ENCODE measurements around the gene ERMP1.
A peak's percentile ranks its signal among the peaks of the same experiment; 100 is the strongest.
"Not testable (repeated sequence)": the region's sequence is repeated elsewhere in the genome, so short reads cannot be mapped to it uniquely, and the experiment has no call there.

The ERMP1 gene

DNA sequence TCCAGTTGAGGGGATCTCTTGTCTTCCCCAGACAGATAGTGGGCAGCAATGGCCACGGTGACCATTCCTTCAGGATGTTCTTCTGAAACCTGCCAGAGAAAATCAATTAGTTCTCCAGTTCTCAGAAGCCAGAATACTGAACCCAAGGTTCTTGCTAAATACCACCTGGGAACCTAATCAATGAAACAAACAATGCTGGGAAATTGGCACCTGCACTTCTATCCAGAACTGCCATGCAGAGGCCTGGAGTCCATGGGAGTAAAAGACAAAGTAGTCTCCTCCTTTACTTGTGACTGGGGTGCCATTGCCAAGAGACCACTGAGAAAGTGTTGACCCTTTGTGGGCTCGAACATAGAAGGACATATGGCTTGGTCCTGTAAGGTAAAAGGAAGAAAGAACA, 45.7 kb downstream of the ERMP1 start:
- no peak for FAIRE-seq
- no peak for TF ChIP-seq POLR2A (IDR thresholded peaks at IDR 0.05; ENCODE audit: low read depth, low read length)
- DNase-seq (ENCODE audit: insufficient read length) = no peak

DNA sequence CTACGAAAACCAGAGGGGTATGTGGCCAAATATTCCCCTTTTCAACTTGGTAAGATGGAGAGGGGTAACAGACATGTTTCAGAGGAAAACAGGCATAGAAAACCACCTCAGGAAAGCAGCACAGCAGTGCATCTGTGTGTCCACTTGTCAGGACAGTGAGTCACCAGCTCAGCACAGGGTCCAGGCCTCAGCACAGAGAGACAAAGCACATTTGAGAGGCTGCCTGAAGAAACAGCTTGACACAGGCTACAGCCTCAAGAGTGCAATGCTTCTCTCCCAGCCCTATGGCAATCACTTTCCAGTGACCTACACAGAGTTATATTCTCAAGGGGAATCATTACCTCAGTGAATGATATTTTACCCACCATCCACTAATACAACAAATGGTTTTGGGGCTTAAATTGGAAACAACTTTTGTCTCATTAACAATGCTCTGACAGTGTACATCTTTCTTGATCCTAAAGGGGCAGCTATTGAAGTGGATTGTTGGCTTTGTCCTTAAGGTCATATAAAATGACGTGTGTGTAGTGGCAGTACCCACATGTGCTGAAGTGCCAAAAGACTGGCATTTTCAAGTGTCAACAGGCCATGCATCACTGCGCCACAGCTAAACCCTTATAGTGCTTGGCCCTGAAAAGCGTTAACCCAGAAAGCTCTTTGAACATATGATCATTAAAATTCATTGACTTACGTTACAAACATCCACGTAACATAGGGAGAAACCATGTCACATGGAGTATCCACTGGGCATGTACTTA, 46.4 kb downstream of the ERMP1 start:
- FAIRE-seq (no peak), DNase-seq (ENCODE audit: insufficient read length) (no peak)
- TF ChIP-seq POLR2AphosphoS5 (IDR thresholded peaks at IDR 0.05; ENCODE audit: low read depth, low read length) (no peak), POLR2A (IDR thresholded peaks at IDR 0.05; ENCODE audit: low read depth, low read length) (no peak), TAF1 (IDR thresholded peaks at IDR 0.05; ENCODE audit: borderline replicate concordance, low read depth, low read length) (no peak)

GRCh38 chr9:5784526-5785315, 48.2 kb downstream of the ERMP1 start:
- no peak for FAIRE-seq
- TF ChIP-seq POLR2A (IDR thresholded peaks at IDR 0.05; ENCODE audit: low read depth, low read length) = no peak
- no peak for TF ChIP-seq POLR2AphosphoS5 (IDR thresholded peaks at IDR 0.05; ENCODE audit: low read depth, low read length)
- no peak for TF ChIP-seq TAF1 (IDR thresholded peaks at IDR 0.05; ENCODE audit: borderline replicate concordance, low read depth, low read length)
- DNase-seq (ENCODE audit: insufficient read length) = no peak

DNA sequence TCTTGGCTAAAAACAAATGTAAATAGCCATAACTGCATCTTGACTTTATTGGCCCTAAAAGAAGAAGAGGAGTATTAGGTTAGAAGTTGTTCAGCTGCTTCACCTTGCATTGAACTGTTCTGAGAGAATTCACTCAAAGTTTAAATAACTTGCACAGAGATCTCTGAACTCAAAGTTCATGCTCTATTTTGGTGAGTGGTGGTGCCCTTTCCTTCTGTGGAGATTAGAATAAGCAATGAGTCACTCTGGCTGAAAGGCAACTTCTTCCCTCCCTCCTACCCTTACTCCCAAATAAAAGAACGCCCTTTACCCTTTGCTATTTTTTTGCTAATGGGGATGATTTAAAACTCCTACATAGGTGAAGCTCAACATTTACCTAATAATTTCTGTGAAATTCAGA, 48.9 kb downstream of the ERMP1 start:
- FAIRE-seq (no peak), DNase-seq (ENCODE audit: insufficient read length) (no peak)
- no peak for TF ChIP-seq POLR2A (IDR thresholded peaks at IDR 0.05; ENCODE audit: low read depth, low read length)
- TF ChIP-seq TAF1 (IDR thresholded peaks at IDR 0.05; ENCODE audit: borderline replicate concordance, low read depth, low read length) = no peak
- no peak for TF ChIP-seq POLR2AphosphoS5 (IDR thresholded peaks at IDR 0.05; ENCODE audit: low read depth, low read length)

GRCh38 chr9:5783420-5783819, 49.5 kb downstream of the ERMP1 start:
- not testable (repeated sequence) for FAIRE-seq; DNase-seq (ENCODE audit: insufficient read length)

DNA sequence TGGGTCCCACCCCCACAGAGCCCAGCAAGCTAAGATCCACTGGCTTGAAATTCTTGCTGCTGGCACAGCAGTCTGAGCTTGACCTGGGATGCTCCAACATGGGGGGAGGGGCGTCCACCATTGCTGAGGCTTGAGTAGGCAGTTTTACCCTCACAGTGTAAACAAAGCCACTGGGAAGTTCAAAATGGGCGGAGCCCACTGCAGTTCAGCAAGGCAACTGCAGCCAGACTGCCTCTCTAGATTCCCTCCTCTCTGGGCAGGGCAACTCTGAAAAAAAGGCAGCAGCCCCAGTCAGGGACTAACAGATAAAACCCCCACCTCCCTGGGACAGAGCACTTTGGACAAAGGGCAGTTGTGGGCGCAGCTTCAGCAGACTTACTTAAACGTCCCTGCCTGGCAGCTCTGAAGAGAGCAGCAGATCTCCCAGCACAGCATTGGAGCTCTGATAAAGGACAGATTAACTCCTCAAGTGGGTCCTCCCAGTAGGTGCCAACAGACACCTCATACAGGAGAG, 53.2 kb downstream of the ERMP1 start:
- not testable (repeated sequence) for FAIRE-seq; DNase-seq (ENCODE audit: insufficient read length)

GRCh38 chr9:5778805-5779204, 54.1 kb downstream of the ERMP1 start:
- TF ChIP-seq POLR2AphosphoS5 (IDR thresholded peaks at IDR 0.05; ENCODE audit: low read depth, low read length) (no peak), TAF1 (IDR thresholded peaks at IDR 0.05; ENCODE audit: borderline replicate concordance, low read depth, low read length) (no peak), POLR2A (IDR thresholded peaks at IDR 0.05; ENCODE audit: low read depth, low read length) (no peak)
- FAIRE-seq (no peak), DNase-seq (ENCODE audit: insufficient read length) (no peak)

GRCh38 chr9:5773324-5773999, 59.5 kb downstream of the ERMP1 start:
- no peak for TF ChIP-seq POLR2A (IDR thresholded peaks at IDR 0.05; ENCODE audit: low read depth, low read length)
- TF ChIP-seq POLR2AphosphoS5 (IDR thresholded peaks at IDR 0.05; ENCODE audit: low read depth, low read length) = no peak
- TF ChIP-seq TAF1 (IDR thresholded peaks at IDR 0.05; ENCODE audit: borderline replicate concordance, low read depth, low read length) = no peak
- FAIRE-seq (peak; percentile 65), DNase-seq (ENCODE audit: insufficient read length) (no peak)

DNA sequence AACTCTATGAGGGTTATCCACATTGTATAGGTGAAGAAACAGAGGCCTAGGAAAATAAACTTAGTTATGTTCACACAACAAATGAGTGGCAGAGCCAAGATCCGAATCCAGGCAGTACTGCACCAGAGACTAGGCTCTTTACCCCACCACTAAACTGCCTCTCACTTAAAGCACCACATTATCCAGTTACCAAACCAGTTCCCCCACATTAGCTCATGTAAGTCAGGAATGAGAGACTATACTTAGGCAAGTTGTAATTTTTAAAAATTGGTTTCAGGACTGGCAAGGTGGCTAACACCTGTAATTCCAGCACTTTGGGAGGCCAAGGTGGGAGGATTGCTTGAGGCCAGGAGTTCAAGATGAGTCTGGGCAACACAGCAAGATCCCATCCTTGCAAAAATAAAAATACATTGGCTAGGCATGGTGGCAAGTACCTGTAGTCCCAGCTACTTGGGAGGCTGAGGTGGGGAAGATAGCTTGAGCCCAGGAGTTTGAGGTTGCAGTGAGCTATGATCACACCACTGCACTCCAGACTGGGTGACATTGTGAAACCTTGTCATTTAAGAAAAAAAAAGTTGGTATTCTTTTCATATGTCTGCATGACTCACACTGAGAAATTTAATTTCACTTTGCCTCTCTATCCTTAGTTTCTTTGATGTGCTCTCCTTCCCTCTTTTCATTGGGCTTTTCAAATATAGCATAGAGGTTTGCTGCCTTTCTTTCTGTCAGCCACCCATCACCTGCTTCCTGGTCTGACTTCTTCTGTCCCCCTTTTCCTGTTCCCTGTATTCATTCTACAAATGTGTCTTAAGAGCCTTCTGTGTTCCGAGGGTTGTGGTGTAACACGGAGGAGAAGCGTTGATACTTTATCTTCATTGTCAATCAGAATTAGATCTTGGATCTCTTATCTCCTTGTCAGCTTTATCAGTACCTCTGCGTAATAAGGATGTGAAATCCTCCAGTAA, 64.7 kb downstream of the ERMP1 start:
- TF ChIP-seq TAF1 (IDR thresholded peaks at IDR 0.05; ENCODE audit: borderline replicate concordance, low read depth, low read length) (no peak), POLR2A (IDR thresholded peaks at IDR 0.05; ENCODE audit: low read depth, low read length) (no peak), POLR2AphosphoS5 (IDR thresholded peaks at IDR 0.05; ENCODE audit: low read depth, low read length) (no peak)
- no peak for DNase-seq (ENCODE audit: insufficient read length)
- peak; percentile 46 for FAIRE-seq

- FAIRE-seq (peak; percentile 51), DNase-seq (ENCODE audit: insufficient read length) (peak; percentile 9)
- TF ChIP-seq POLR2A (IDR thresholded peaks at IDR 0.05; ENCODE audit: low read depth, low read length) = no peak
- no peak for TF ChIP-seq POLR2AphosphoS5 (IDR thresholded peaks at IDR 0.05; ENCODE audit: low read depth, low read length)
- no peak for TF ChIP-seq TAF1 (IDR thresholded peaks at IDR 0.05; ENCODE audit: borderline replicate concordance, low read depth, low read length)
Observed at GRCh38 chr9:5764130-5764868, 68.6 kb downstream of the ERMP1 start.

All from GM12892 (cell line).